Suprapubic skin (tissue), 4 donors: ENCODE results near the gene OSR1. TPM values are rescaled to one million over a fixed set of nuclear protein-coding genes. Genes with fewer than 3 reads are reported as not detected.

Experiments
- DNase-seq, 2 donors: peaks; one replicate each; pipeline ENCODE4 v3.0.0-alpha.2; 2019; ENCODE audit warnings: low spot score in 2 of 2
- H3K27ac ChIP-seq: fragments of 200-600 bp; sonication (generic); one replicate; pipeline ENCODE4 v1.5.1; 2019
- H3K27me3 ChIP-seq: fragments of 200-600 bp; sonication (generic); one replicate; pipeline ENCODE4 v1.5.1; 2019
- H3K36me3 ChIP-seq: fragments of 200-600 bp; sonication (generic); one replicate; pipeline ENCODE4 v1.5.1; 2019
- H3K4me1 ChIP-seq: fragments of 200-600 bp; sonication (generic); one replicate; pipeline ENCODE4 v1.5.1; 2019
- H3K4me3 ChIP-seq: fragments of 200-600 bp; sonication (generic); one replicate; pipeline ENCODE4 v1.5.1; 2019; ENCODE audit warnings: mild to moderate bottlenecking
- H3K9me3 ChIP-seq: fragments of 200-600 bp; sonication (generic); one replicate; pipeline ENCODE4 v1.5.1; 2019
- EP300 ChIP-seq: sonication (generic); formaldehyde crosslinking; IDR thresholded peaks from one replicate; pipeline ENCODE4 v1.6.1; 2017; ENCODE audit warnings: antibody characterized with exemption
- POLR2A ChIP-seq, 2 donors: fragments of 450-650 bp; IDR thresholded peaks; one replicate each; pipeline ENCODE4 v1.6.1; 2017; ENCODE audit warnings: antibody characterized with exemption in 2 of 2, mild to moderate bottlenecking in 2 of 2, moderate library complexity in 2 of 2
- POLR2AphosphoS5 ChIP-seq, 3 donors: sonication (generic); formaldehyde crosslinking; IDR thresholded peaks; one replicate each; pipeline ENCODE4 v1.6.1; 2017; ENCODE audit warnings: antibody characterized with exemption in 3 of 3
- WGBS: methylation state at CpG from one replicate; pipeline ENCODE4 v1.1.5; 2018; 5-methylcytosine and 5-hydroxymethylcytosine counted together
- total RNA-seq, 4 donors: library from RNA; depleted of rRNA; stranded (reverse); fragments of >200 nt; gene quantifications; one replicate each; pipeline ENCODE4 v1.1.0, GENCODE V29; 2016
- TF ChIP-seq, protein P1 (sequence below), 2 donors: fragments of 200-600 bp in 1 of 2; fragments of 450-650 bp in 1 of 2; sonication (generic) in 1 of 2; IDR thresholded peaks; one replicate each; pipeline ENCODE4 v1.5.1; 2016 to 2019; ENCODE audit warnings: antibody characterized with exemption in 2 of 2, mild to moderate bottlenecking in 1 of 2, moderate library complexity in 1 of 2

The OSR1 gene
- total RNA-seq, 4 donors from 2014 or later, result 3.0 to 12.8 (median 5.6) TPM

DNA sequence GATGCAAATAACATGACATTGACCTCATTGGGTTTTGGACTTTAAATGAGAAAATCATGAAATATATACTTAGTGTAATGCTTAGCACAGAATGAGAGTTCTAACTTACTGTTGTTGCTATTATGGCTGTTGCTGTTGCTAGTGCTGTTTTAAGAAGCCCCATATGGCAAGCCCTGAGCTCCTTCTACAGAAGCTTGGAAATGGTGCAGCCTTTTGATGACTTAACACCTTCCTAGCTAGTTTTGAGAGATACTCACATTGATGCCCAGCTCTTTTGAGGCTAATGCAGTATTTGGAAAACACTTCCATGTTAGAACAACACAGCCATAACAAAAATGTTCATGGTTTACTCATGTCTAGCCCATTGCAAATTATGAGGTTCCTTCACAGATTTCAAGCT, 30.9 kb downstream of the OSR1 start:
- TF ChIP-seq POLR2AphosphoS5 (IDR thresholded peaks at IDR 0.05) (no peak), POLR2A (IDR thresholded peaks at IDR 0.05) (no peak), EP300 (no peak)
- TF ChIP-seq, protein P1, sequence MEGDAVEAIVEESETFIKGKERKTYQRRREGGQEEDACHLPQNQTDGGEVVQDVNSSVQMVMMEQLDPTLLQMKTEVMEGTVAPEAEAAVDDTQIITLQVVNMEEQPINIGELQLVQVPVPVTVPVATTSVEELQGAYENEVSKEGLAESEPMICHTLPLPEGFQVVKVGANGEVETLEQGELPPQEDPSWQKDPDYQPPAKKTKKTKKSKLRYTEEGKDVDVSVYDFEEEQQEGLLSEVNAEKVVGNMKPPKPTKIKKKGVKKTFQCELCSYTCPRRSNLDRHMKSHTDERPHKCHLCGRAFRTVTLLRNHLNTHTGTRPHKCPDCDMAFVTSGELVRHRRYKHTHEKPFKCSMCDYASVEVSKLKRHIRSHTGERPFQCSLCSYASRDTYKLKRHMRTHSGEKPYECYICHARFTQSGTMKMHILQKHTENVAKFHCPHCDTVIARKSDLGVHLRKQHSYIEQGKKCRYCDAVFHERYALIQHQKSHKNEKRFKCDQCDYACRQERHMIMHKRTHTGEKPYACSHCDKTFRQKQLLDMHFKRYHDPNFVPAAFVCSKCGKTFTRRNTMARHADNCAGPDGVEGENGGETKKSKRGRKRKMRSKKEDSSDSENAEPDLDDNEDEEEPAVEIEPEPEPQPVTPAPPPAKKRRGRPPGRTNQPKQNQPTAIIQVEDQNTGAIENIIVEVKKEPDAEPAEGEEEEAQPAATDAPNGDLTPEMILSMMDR (IDR thresholded peaks at IDR 0.05), result no peak
- Histone ChIP-seq H3K9me3 (no peaks in the 10 kb centered on the region), H3K27ac (no peak overlapping the region), H3K4me1 (no peaks in the 10 kb centered on the region), H3K4me3 (no peak overlapping the region), H3K36me3 (no peaks in the 10 kb centered on the region), H3K27me3 (no peaks in the 10 kb centered on the region)
- DNase-seq, result no peak

DNA sequence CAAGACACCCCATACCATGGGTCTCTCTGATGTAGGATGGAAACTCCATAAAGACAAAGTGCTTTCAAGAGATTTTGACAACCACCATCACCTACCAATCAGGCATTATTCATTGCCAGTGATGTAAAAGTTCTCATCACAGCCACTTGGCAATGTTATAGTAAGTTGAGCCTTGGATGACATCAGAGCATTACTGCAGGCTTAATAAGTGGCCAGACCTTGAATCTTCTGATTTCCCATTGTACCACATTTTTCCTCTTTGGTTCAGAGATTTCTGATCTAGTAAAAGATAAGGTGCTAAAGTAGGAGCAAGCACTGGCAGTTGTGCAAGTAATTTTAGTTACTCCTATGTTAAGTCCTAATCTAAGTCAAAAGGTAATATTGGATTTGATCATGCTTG, 36.5 kb downstream of the OSR1 start:
- H3K36me3 ChIP-seq, result no peaks in the 10 kb centered on the region
- no peak overlapping the region for H3K4me3 ChIP-seq
- TF ChIP-seq POLR2AphosphoS5 (IDR thresholded peaks at IDR 0.05) (no peak), POLR2A (IDR thresholded peaks at IDR 0.05) (no peak), EP300 (no peak)
- TF ChIP-seq, protein P1 (IDR thresholded peaks at IDR 0.05), result no peak
- no peaks in the 10 kb centered on the region for H3K9me3 ChIP-seq
- no peaks in the 10 kb centered on the region for H3K27me3 ChIP-seq
- H3K27ac ChIP-seq, result no peak overlapping the region
- no peaks in the 10 kb centered on the region for H3K4me1 ChIP-seq
- no peak for DNase-seq

DNA sequence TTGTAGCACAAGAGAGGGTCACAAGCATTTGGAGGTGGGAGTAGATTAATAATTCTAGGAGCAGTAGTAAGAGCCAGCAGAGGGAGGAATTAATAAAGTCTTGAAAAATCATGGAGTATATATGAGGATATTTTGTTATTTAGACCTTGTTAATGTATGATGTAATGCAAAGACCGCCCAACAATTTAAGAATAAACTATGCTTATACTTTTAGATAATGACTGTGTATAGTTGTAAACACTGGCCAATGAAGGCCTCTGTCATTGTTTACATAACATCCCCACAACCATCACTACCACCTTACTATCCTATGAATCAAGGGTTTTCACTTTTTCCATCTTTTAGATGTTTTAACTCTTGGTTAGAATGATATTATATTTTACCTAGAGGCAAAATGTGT, 37.6 kb downstream of the OSR1 start:
- Histone ChIP-seq H3K9me3 (no peaks in the 10 kb centered on the region), H3K4me3 (no peak overlapping the region), H3K27ac (no peak overlapping the region), H3K36me3 (no peaks in the 10 kb centered on the region), H3K27me3 (no peaks in the 10 kb centered on the region), H3K4me1 (no peaks in the 10 kb centered on the region)
- TF ChIP-seq POLR2AphosphoS5 (IDR thresholded peaks at IDR 0.05), result no peak
- DNase-seq, result no peak
- WGBS, result 100% methylated on average over 1 of the region's 1 CpG

DNA sequence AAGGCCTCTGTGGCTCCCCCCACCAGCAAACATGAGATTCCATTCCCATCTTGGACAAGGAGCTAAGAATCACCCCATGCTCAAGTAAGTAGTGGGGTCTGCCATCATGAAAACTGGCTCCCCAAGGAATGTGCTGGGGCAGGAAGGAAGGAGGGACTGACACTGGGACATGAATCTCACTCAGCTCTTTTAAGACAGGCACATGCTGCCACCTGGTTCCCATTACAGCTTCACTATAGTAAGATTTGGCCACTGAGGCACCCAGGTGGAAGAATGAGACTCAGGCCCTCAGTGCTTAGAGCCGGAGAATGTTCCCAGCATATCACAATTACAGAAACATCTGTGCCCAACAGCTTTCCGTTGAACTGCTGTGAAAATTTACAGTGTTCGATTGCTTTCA, 38.7 kb downstream of the OSR1 start:
- 65% methylated on average over 3 of the region's 3 CpGs for WGBS
- Histone ChIP-seq H3K36me3 (no peaks in the 10 kb centered on the region), H3K4me3 (no peak overlapping the region), H3K4me1 (no peaks in the 10 kb centered on the region), H3K27me3 (no peaks in the 10 kb centered on the region), H3K27ac (no peak overlapping the region), H3K9me3 (no peaks in the 10 kb centered on the region)
- TF ChIP-seq POLR2AphosphoS5 (IDR thresholded peaks at IDR 0.05), result no peak
- TF ChIP-seq, protein P1 (IDR thresholded peaks at IDR 0.05), result no peak
- TF ChIP-seq EP300, result no peak
- TF ChIP-seq POLR2A (IDR thresholded peaks at IDR 0.05), result no peak
- DNase-seq, result no peak

DNA sequence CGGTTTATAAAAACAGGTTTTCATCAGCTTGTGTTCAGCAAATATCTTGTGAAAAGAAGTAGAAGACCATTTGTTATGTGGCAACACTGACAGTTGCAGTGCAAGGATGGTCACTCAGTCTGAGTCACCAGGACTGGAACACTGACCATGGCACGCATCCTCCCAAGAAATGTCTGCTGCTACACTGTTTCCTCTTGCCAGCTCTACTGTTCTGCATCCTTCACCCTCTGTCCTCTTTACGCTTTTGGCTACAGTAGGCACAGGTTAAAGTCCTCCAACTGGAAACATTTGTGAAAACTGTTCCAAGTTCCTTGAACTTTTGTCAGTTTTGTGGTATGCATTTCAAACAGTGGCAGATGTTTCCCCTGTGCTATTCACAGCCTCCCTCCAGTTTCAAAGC, 39.4 kb downstream of the OSR1 start:
- Histone ChIP-seq H3K4me3 (no peak overlapping the region), H3K4me1 (no peaks in the 10 kb centered on the region), H3K27me3 (no peaks in the 10 kb centered on the region), H3K27ac (no peak overlapping the region), H3K9me3 (no peaks in the 10 kb centered on the region), H3K36me3 (no peaks in the 10 kb centered on the region)
- WGBS, result 92% methylated on average over 3 of the region's 3 CpGs
- DNase-seq, result no peak
- TF ChIP-seq, protein P1 (IDR thresholded peaks at IDR 0.05), result no peak
- no peak for TF ChIP-seq POLR2AphosphoS5 (IDR thresholded peaks at IDR 0.05)
- TF ChIP-seq EP300, result no peak
- no peak for TF ChIP-seq POLR2A (IDR thresholded peaks at IDR 0.05)

DNA sequence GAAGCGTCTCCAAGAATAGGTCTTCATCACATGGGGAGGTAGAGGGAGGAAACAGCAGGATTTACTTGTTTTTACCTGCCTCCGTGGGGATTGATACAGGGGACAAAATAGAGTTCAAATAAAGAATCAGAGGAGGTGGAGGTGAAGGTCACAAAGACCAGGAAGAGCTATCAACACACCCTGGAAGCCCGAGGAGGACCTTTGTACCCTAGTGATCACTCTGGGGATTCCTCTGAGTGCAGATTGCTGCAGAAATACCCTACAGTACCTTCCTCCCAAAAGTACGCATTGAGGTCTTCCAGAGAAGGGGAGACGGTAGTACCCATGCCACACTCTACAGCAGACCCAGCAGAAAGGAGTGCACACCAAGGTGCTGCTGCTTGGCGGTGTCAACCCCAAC, 44.9 kb downstream of the OSR1 start:
- Histone ChIP-seq H3K4me1 (no peaks in the 10 kb centered on the region), H3K27ac (no peak overlapping the region), H3K36me3 (no peaks in the 10 kb centered on the region), H3K4me3 (no peak overlapping the region), H3K27me3 (no peaks in the 10 kb centered on the region), H3K9me3 (no peaks in the 10 kb centered on the region)
- TF ChIP-seq POLR2AphosphoS5 (IDR thresholded peaks at IDR 0.05), result no peak
- TF ChIP-seq EP300, result no peak
- TF ChIP-seq, protein P1 (IDR thresholded peaks at IDR 0.05), result no peak
- TF ChIP-seq POLR2A (IDR thresholded peaks at IDR 0.05), result no peak
- WGBS, result 94% methylated on average over 6 of the region's 6 CpGs
- no peak for DNase-seq
